ENCODE measurements around the gene ITPKB.
"Not testable (repeated sequence)": the region's sequence is repeated elsewhere in the genome, so short reads cannot be mapped to it uniquely, and the experiment has no call there.

The ITPKB gene

GRCh38 chr1:226738995-226739695, at the start of gene ITPKB:
Gene ITPKB, minus strand, starts transcription at chr1:226739282. Its CDS starts 1,824 bp downstream, at chr1:226737458.
- no peak for DNase-seq

DNA sequence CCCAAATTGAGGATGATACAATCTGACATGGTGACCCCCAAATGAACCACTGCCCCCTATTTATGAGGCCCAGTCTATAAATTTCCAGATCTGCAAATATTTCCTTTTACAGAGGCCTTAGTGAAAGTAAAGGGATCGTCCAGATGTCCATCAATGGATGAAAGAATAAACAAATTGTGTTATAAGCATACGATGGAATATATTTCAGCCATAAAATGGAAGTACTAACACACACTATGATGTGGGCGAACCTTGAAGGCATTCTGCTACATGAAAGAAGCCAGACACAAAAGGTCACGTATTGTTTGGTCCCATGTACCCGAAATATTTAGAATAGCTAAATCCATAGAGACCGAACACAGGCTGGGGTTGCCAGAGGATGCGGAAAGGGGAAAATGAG, 48.6 kb upstream of the ITPKB start:
- no peak for DNase-seq

DNA sequence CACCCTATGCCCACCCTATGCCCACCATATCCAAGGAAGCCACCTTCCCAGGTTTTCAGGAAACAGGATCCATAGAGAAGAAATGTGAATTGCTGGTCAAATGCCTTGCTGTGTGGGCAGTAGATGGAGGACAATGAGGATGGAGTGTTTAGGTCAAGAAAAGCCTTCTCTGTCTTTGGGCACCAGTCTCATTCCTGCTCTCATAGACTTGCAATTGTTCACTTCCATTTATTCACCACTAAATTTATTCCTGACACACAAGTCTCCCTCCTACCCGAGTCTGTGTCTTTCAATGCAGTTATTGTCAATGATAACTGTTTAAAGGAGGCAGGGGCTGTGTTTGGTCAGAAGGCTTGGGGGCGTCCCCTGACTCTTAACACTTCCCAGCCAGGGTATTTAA, 48.0 kb upstream of the ITPKB start:
- no peak for DNase-seq

- DNase-seq: no peak
These were observed 47.5 kb upstream of the ITPKB start for GRCh38 chr1:226786550-226786949.

DNA sequence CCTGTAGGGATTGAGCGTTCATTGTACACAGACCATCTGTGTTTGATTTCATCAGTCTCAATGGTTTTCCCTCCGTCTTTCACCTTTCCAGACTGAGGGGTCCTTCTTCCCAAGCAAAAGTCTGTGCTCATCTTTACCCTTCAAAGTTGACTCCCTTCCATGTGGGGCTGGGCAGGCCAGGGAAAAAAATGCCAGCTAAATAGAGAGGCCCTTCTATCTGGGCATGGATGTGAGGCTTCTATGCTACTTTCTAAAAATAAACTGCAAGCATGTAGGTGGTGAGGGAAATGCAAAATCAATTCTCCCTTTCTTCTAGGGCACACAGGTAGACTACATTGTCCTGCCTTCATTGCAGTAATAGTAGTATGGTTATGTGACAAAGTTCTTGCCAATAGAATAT, 46.7 kb upstream of the ITPKB start:
- DNase-seq: no peak

GRCh38 chr1:226784081-226785049, 45.3 kb upstream of the ITPKB start:
- DNase-seq: no peak

DNA sequence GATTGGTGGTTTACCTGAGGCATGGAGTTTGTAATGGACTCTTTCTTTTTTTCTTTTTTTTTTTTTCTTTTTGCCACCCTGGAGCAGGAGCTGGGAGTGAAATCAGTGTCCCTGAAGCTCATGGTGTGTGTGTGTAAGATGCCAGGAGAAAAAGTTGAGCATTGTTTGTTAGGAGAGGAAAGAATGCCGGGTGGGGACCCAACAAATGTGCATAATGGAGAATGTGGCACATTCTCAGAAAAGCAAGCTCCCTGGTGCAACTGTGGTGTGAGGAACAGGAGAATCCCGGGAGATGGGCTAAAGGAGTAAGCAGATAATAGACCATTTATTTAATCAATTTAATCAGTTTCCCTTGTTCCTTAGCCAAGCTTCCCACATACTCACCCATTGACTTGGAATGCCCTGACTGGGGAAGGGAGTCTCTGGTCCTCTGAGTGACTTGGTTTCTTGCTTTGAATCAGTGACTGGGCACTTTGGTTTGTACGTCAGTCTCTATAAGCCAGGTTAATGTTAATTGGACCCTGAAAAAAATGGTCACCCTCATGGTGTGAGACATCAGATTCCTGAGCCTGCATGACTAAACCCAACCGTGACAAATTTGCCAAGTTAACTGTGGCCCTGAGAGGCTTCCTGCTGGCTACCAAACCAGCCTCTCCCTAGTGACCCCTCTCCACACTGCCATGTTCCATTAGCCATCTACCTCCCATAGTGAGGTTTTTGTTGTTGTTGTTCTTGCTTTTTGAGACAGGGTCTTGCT, 43.9 kb upstream of the ITPKB start:
- DNase-seq: no peak

DNA sequence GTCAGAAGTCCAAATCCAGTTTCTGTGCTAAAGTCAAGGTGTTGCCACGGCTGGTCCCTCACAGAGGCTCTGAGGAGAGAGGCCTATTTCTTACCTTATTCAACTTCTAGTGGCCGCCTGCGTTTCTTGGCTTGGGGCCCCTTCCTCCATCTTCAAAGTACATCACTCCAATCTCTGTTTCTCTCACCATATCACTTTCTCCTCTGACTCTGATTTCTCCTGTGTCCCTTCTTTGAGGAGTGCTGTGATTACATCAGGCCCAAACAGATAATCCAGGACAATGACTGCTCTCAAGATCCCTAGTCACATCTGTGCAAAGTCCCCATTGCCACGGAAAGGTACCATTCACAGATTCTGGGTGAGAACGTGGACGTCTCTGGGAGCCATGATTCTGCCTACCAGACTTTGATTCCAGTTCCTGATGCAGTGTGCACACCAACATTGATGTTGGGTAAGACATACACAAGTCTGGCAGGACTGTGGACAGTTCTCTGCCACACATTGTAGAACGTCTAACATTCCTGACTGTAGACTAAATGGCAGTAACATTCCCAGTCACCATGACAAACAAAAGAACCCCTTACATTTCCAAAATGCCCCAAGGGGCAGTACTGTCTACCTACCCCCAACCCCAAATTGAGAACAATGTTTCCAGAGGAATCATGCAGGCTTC, 43.0 kb upstream of the ITPKB start:
- DNase-seq: no peak

GRCh38 chr1:226779561-226779960, 40.5 kb upstream of the ITPKB start:
- no peak for DNase-seq

DNA sequence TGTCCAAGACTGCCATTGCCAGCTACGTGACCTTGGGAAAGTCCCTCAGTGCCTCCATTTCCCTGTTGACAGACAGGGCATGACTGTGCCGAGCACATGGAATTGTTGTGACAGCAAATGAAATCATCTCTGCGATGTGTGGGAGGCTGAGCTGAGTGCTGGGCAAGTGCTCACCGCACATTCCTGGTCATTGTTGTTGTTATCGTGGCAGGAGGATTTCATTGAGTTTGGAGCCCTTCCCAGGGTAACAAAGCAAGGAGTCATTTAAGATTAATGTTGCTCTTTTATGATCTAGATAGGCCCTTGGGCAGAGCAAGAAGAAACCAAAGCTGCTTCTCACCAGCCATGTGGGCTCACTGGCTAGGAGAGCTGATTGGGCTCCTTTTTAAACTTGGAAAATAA, 39.6 kb upstream of the ITPKB start:
- DNase-seq: no peak

GRCh38 chr1:226776975-226777374, 37.9 kb upstream of the ITPKB start:
- no peak for DNase-seq

- DNase-seq: no peak
These were observed 37.0 kb upstream of the ITPKB start for GRCh38 chr1:226776066-226776465.

GRCh38 chr1:226772446-226773139, 33.5 kb upstream of the ITPKB start:
- DNase-seq: no peak

DNA sequence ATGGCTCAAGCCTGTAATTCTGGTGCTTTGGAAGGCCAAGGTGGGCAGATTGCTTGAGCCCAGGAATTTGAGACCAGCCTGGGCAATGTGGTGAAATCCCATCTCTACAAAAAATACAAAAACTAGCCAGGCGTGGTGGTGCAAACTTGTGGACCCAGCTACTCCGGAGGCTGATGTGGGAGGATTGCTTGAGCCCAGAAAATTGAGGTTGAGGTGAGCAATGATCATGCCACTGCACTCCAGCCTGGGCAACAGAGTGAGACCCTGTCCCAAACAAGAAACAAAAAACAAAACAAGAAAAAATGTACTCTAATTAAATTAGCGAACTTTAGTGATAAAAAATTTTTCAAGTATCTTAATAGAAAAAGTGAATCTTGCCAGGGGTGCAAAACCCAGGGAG, 28.1 kb upstream of the ITPKB start:
- DNase-seq: not testable (repeated sequence)

DNA sequence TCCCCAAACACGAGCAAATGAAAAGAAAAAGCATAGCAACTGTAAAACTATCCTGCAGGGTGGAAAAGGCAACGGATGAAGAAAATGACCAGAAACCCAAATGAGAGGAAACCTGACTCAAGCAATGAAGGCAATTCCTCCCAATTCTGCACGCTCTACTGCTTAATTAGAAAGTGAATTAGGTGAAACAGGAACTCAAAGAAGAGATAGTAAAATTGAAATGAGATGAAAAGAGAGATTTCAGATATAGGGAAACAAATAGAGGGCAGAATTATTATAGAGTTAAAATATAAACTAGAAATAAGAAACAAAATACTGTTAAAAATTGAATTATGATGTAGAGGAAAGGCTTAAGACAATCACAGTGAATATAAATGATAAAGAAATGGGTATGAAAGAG, 27.5 kb upstream of the ITPKB start:
- no peak for DNase-seq

- no peak for DNase-seq
These were observed 25.5 kb upstream of the ITPKB start for GRCh38 chr1:226764533-226764932.

GRCh38 chr1:226763905-226764264, 24.8 kb upstream of the ITPKB start:
- no peak for DNase-seq

- DNase-seq: no peak
These were observed 24.2 kb upstream of the ITPKB start for GRCh38 chr1:226762988-226763904.

GRCh38 chr1:226762055-226762454, 23.0 kb upstream of the ITPKB start:
- DNase-seq: no peak

GRCh38 chr1:226761322-226761721, 22.2 kb upstream of the ITPKB start:
- DNase-seq: no peak

Data from NCI-H2107 (cell line).